Measurements from ENCODE around the gene GLA. TPM values are rescaled to one million over a fixed set of nuclear protein-coding genes. Genes with fewer than 3 reads are reported as not detected.

The GLA gene
- total and polyA plus RNA-seq, 4 donors = 23.7 to 41.4 (median 25.6) TPM

DNA sequence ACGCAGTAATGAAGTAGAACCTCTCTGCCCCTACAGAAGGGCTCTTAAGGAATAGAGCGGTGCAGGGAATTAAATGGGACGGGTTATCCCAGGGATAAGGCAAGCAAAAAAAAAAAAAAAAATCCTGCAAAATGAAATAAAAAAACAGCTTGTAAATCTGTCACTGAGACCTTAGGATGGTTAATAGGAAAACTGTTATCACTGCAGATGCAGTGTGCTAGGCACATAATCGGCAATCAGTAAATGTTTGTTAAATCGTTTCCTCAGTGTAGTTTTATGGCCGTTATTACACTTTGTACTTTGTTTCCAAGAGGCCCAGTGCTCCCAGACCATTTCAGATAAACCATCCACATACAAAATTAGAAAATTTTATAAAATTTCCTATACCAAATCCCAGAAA lies 1.3 kb upstream of the GLA start:
- 3 to 27% methylated on average over 6 of the region's 6 CpGs for WGBS, 2 donors
- Histone ChIP-seq H3K27me3 (ENCODE audit: control insufficient read depth in 1 of 2, insufficient read depth in 2 of 2, low read length in 1 of 2) (no peaks in the 10 kb centered on the region), H3K27ac (ENCODE audit: low read depth in 1 of 2, low read length in 2 of 2) (no peak overlapping the region), H3K36me3 (ENCODE audit: control insufficient read depth in 1 of 2, insufficient read depth in 2 of 2, low read length in 1 of 2) (no peaks in the 10 kb centered on the region), H3K9me3 (ENCODE audit: control insufficient read depth, low read length) (no peaks in the 10 kb centered on the region), H3K4me1 (ENCODE audit: control insufficient read depth in 1 of 2, insufficient read depth in 2 of 2, low read length in 2 of 2) (no peaks in the 10 kb centered on the region), H3K4me3 (ENCODE audit: low read length in 2 of 2) (peak overlapping the region; percentile 43 to 95)
- DNase-seq (no peak), ATAC-seq (ENCODE audit: low FRiP score) (no peak)
- intact Hi-C loops (cut with DNase I) = no loop called here

GRCh38 chrX:101408532-101408841 lies 762 bp upstream of the GLA start:
- intact Hi-C loops (cut with DNase I) = no loop called here
- no peak for DNase-seq
- no peaks in the 10 kb centered on the region for H3K27me3 ChIP-seq (ENCODE audit: control insufficient read depth in 1 of 2, insufficient read depth in 2 of 2, low read length in 1 of 2)
- no peaks in the 10 kb centered on the region for H3K9me3 ChIP-seq (ENCODE audit: control insufficient read depth, low read length)
- peak overlapping the region; percentile 71 to 96 for H3K27ac ChIP-seq (ENCODE audit: low read depth in 1 of 2, low read length in 2 of 2)
- H3K4me3 ChIP-seq (ENCODE audit: low read length in 2 of 2) = peak overlapping the region; percentile 43 to 95
- WGBS, 2 donors = 0 to 26% methylated on average over 8 of the region's 8 CpGs
- no peaks in the 10 kb centered on the region for H3K36me3 ChIP-seq (ENCODE audit: control insufficient read depth in 1 of 2, insufficient read depth in 2 of 2, low read length in 1 of 2)
- no peak for ATAC-seq (ENCODE audit: low FRiP score)
- H3K4me1 ChIP-seq (ENCODE audit: control insufficient read depth in 1 of 2, insufficient read depth in 2 of 2, low read length in 2 of 2) = no peaks in the 10 kb centered on the region

GRCh38 chrX:101407167-101407747 lies 468 bp downstream of the GLA start:
- intact Hi-C loops (cut with DNase I) = no loop called here
- peak; percentile 31 for ATAC-seq (ENCODE audit: low FRiP score)
- Histone ChIP-seq H3K36me3 (ENCODE audit: control insufficient read depth in 1 of 2, insufficient read depth in 2 of 2, low read length in 1 of 2) (no peaks in the 10 kb centered on the region), H3K4me1 (ENCODE audit: control insufficient read depth in 1 of 2, insufficient read depth in 2 of 2, low read length in 2 of 2) (no peaks in the 10 kb centered on the region), H3K27me3 (ENCODE audit: control insufficient read depth in 1 of 2, insufficient read depth in 2 of 2, low read length in 1 of 2) (no peaks in the 10 kb centered on the region), H3K4me3 (ENCODE audit: low read length in 2 of 2) (peak overlapping the region; percentile 37 to 54), H3K27ac (ENCODE audit: low read depth in 1 of 2, low read length in 2 of 2) (peak overlapping the region in 1 of 2 donors; percentile 84), H3K9me3 (ENCODE audit: control insufficient read depth, low read length) (no peaks in the 10 kb centered on the region)
- no peak for DNase-seq
- WGBS, 2 donors = 1 to 28% methylated on average over 14 to 15 of the region's 15 CpGs

DNA sequence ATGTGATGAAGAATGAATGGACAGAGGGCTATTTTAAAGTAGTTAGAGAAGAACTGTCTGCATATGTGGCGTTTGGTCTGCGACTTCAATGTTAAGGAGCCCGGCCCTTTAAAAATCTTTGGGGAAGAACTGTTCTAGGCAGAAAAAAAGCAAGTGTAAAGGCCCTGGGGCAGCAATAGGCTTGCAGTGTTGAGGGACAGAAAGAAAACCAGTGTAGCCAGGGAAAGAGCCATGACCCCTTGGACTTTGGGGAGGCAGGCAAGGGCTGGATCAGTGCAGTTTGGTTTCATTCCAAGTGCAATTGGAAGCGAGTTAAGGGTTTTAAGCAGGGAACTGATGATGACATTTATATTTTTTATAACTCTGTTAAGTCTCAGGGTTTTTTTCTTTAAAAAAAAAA lies 7.9 kb downstream of the GLA start:
- intact Hi-C loops (cut with DNase I) = no loop called here
- ATAC-seq (ENCODE audit: low FRiP score) = no peak

DNA sequence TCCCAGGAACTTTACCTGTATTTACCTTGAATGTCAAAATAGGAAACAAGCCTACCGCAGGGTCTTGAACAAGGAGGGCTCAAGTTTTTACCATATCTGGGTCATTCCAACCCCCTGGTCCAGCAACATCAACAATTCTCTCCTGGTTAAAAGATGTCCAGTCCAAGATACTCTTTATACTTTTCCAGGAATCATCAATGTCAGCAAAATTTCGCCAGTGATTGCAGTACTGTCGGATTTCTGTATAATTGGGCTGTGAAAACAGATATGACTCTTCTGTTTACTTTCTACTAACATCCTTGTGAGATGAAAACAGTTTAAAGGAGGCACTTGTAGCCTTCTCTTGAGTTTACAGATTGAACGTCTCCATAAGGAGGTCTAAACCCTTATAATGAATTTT lies 9.0 kb downstream of the GLA start:
- H3K27ac ChIP-seq (ENCODE audit: low read depth in 1 of 2, low read length in 2 of 2) = no peak overlapping the region
- H3K27me3 ChIP-seq (ENCODE audit: control insufficient read depth in 1 of 2, insufficient read depth in 2 of 2, low read length in 1 of 2) = no peaks in the 10 kb centered on the region
- H3K4me1 ChIP-seq (ENCODE audit: control insufficient read depth in 1 of 2, insufficient read depth in 2 of 2, low read length in 2 of 2) = no peaks in the 10 kb centered on the region
- no peaks in the 10 kb centered on the region for H3K36me3 ChIP-seq (ENCODE audit: control insufficient read depth in 1 of 2, insufficient read depth in 2 of 2, low read length in 1 of 2)
- WGBS, 2 donors = 73 to 91% methylated on average over 4 of the region's 4 CpGs
- DNase-seq (no peak), ATAC-seq (ENCODE audit: low FRiP score) (no peak)
- H3K9me3 ChIP-seq (ENCODE audit: control insufficient read depth, low read length) = no peaks in the 10 kb centered on the region
- H3K4me3 ChIP-seq (ENCODE audit: low read length in 2 of 2) = no peak overlapping the region
- intact Hi-C loops (cut with DNase I) = no loop called here

More for the DNA sequence above, 7.9 kb downstream of the GLA start:
- H3K9me3 ChIP-seq (ENCODE audit: control insufficient read depth, low read length) = no peaks in the 10 kb centered on the region
- 81 to 93% methylated on average over 4 of the region's 4 CpGs for whole genome bisulfite sequencing, 2 donors
- no peaks in the 10 kb centered on the region for H3K4me1 ChIP-seq (ENCODE audit: control insufficient read depth in 1 of 2, insufficient read depth in 2 of 2, low read length in 2 of 2)
- DNase-seq = no peak
- H3K27me3 ChIP-seq (ENCODE audit: control insufficient read depth in 1 of 2, insufficient read depth in 2 of 2, low read length in 1 of 2) = no peaks in the 10 kb centered on the region
- no peak overlapping the region for H3K27ac ChIP-seq (ENCODE audit: low read depth in 1 of 2, low read length in 2 of 2)
- no peaks in the 10 kb centered on the region for H3K36me3 ChIP-seq (ENCODE audit: control insufficient read depth in 1 of 2, insufficient read depth in 2 of 2, low read length in 1 of 2)
- H3K4me3 ChIP-seq (ENCODE audit: low read length in 2 of 2) = no peak overlapping the region

- no peaks in the 10 kb centered on the region for H3K36me3 ChIP-seq (ENCODE audit: control insufficient read depth in 1 of 2, insufficient read depth in 2 of 2, low read length in 1 of 2)
- intact Hi-C loops (cut with DNase I) = no loop called here
- H3K4me1 ChIP-seq (ENCODE audit: control insufficient read depth in 1 of 2, insufficient read depth in 2 of 2, low read length in 2 of 2) = no peaks in the 10 kb centered on the region
- no peak overlapping the region for H3K27ac ChIP-seq (ENCODE audit: low read depth in 1 of 2, low read length in 2 of 2)
- no peaks in the 10 kb centered on the region for H3K9me3 ChIP-seq (ENCODE audit: control insufficient read depth, low read length)
- DNase-seq (no peak), ATAC-seq (ENCODE audit: low FRiP score) (no peak)
- no peak overlapping the region for H3K4me3 ChIP-seq (ENCODE audit: low read length in 2 of 2)
- WGBS, 2 donors = 32 to 36% methylated on average over 4 of the region's 4 CpGs
- H3K27me3 ChIP-seq (ENCODE audit: control insufficient read depth in 1 of 2, insufficient read depth in 2 of 2, low read length in 1 of 2) = no peaks in the 10 kb centered on the region
These were observed 9.9 kb downstream of the GLA start for GRCh38 chrX:101397779-101398178.

GRCh38 chrX:101395789-101396188 lies 11.9 kb downstream of the GLA start:
- Histone ChIP-seq H3K9me3 (ENCODE audit: control insufficient read depth, low read length) (no peaks in the 10 kb centered on the region), H3K27ac (ENCODE audit: low read depth in 1 of 2, low read length in 2 of 2) (no peak overlapping the region), H3K36me3 (ENCODE audit: control insufficient read depth in 1 of 2, insufficient read depth in 2 of 2, low read length in 1 of 2) (no peaks in the 10 kb centered on the region), H3K4me1 (ENCODE audit: control insufficient read depth in 1 of 2, insufficient read depth in 2 of 2, low read length in 2 of 2) (no peaks in the 10 kb centered on the region), H3K27me3 (ENCODE audit: control insufficient read depth in 1 of 2, insufficient read depth in 2 of 2, low read length in 1 of 2) (no peaks in the 10 kb centered on the region), H3K4me3 (ENCODE audit: low read length in 2 of 2) (no peak overlapping the region)
- WGBS, 2 donors = 88 to 94% methylated on average over 1 of the region's 1 CpG
- ATAC-seq (ENCODE audit: low FRiP score) (no peak), DNase-seq (no peak)
- intact Hi-C loops (cut with DNase I) = no loop called here

DNA sequence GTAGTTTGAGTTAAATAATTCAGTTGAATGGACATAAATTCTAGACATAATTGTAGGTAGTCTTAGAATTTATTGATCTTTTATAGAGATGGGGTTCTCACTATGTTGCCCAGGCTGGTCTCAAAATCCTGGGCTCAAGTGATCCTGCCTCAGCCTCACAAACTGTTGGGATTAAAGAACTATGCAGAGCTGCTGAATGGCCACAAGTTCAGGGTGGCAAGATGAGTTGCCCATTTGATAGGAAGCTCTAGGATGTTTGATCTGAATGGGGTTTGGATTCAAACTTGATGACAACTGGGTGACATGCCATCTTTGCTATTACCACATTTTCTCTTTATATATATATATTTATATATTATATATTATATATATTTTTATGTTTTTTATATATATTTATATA lies 13.4 kb downstream of the GLA start:
- Histone ChIP-seq H3K36me3 (ENCODE audit: control insufficient read depth in 1 of 2, insufficient read depth in 2 of 2, low read length in 1 of 2) (no peaks in the 10 kb centered on the region), H3K9me3 (ENCODE audit: control insufficient read depth, low read length) (no peaks in the 10 kb centered on the region), H3K4me3 (ENCODE audit: low read length in 2 of 2) (no peak overlapping the region), H3K4me1 (ENCODE audit: control insufficient read depth in 1 of 2, insufficient read depth in 2 of 2, low read length in 2 of 2) (no peaks in the 10 kb centered on the region), H3K27me3 (ENCODE audit: control insufficient read depth in 1 of 2, insufficient read depth in 2 of 2, low read length in 1 of 2) (no peaks in the 10 kb centered on the region), H3K27ac (ENCODE audit: low read depth in 1 of 2, low read length in 2 of 2) (no peak overlapping the region)
- intact Hi-C loops (cut with DNase I) = no loop called here
- DNase-seq (no peak), ATAC-seq (ENCODE audit: low FRiP score) (no peak)

GRCh38 chrX:101393530-101394305 lies 14.0 kb downstream of the GLA start:
- Histone ChIP-seq H3K4me3 (ENCODE audit: low read length in 2 of 2) (no peak overlapping the region), H3K4me1 (ENCODE audit: control insufficient read depth in 1 of 2, insufficient read depth in 2 of 2, low read length in 2 of 2) (no peaks in the 10 kb centered on the region), H3K27me3 (ENCODE audit: control insufficient read depth in 1 of 2, insufficient read depth in 2 of 2, low read length in 1 of 2) (no peaks in the 10 kb centered on the region), H3K27ac (ENCODE audit: low read depth in 1 of 2, low read length in 2 of 2) (no peak overlapping the region), H3K9me3 (ENCODE audit: control insufficient read depth, low read length) (no peaks in the 10 kb centered on the region), H3K36me3 (ENCODE audit: control insufficient read depth in 1 of 2, insufficient read depth in 2 of 2, low read length in 1 of 2) (no peaks in the 10 kb centered on the region)
- intact Hi-C loops (cut with DNase I) = no loop called here
- no peak for ATAC-seq (ENCODE audit: low FRiP score)
- WGBS, 2 donors = 81 to 84% methylated on average over 11 of the region's 11 CpGs
- no peak for DNase-seq

Data from aorta (tissue), 5 donors.